Cardiac muscle cell (in vitro differentiated cells and primary cell): Measurements from ENCODE around the gene IQGAP3. TPM values are rescaled to one million over a fixed set of nuclear protein-coding genes. Genes with fewer than 3 reads are reported as not detected.

Experiments
- DNase-seq, 2 donors: peaks; one replicate each; pipeline versions ENCODE4 v3.0.0 to v3.0.0-alpha.2; 2010 to 2017; ENCODE audit warnings: low read depth in 1 of 2, low spot score in 1 of 2
- H3K27ac ChIP-seq: fragments of 200-600 bp; sonication (generic); 2 replicates; pipeline ENCODE4 v1.5.1; 2016
- H3K27me3 ChIP-seq: fragments of 200-600 bp; sonication (generic); 2 replicates; pipeline ENCODE4 v1.6.0; 2016; ENCODE audit warnings: control low read depth
- H3K36me3 ChIP-seq: fragments of 200-600 bp; sonication (generic); 2 replicates; pipeline ENCODE4 v1.5.1; 2016; ENCODE audit warnings: control low read depth
- H3K4me1 ChIP-seq: fragments of 200-600 bp; sonication (generic); 2 replicates; pipeline ENCODE4 v1.8.1; 2017; ENCODE audit warnings: low read depth, mild to moderate bottlenecking, mixed run types
- H3K4me3 ChIP-seq: fragments of 200-600 bp; sonication (generic); 2 replicates; pipeline ENCODE4 v1.5.1; 2016; ENCODE audit warnings: mild to moderate bottlenecking
- H3K9me3 ChIP-seq: fragments of 200-600 bp; sonication (generic); 2 replicates; pipeline ENCODE4 v1.5.1; 2017; ENCODE audit warnings: low read depth, mild to moderate bottlenecking, control low read depth
- polyA plus RNA-seq: library from polyadenylated mRNA; unstranded; fragments of >200 nt; fragmentation: Nextera tagmentation; extraction: Ambion mirVana; gene quantifications from 2 replicates; pipeline ENCODE4 v1.2.1, GENCODE V29; 2016
- total RNA-seq: library from RNA; depleted of rRNA; stranded (reverse); fragments of >200 nt; gene quantifications from 2 replicates; pipeline ENCODE4 v1.2.3, GENCODE V29; 2016
- TF ChIP-seq, protein P1 (sequence below): IDR thresholded peaks from 2 replicates; pipeline ENCODE4 v1.5.1; 2012; ENCODE audit warnings: low read depth, mild to moderate bottlenecking, low read length

IQGAP3 gene
- total and polyA plus RNA-seq, 2 experiments from 2014 or later = 0.95 to 31.8 TPM

- Histone ChIP-seq H3K4me3 (no peak overlapping the region), H3K36me3 (no peaks in the 10 kb centered on the region), H3K27ac (no peak overlapping the region), H3K4me1 (peaks cover 8% of the 10 kb centered on the region), H3K27me3 (no peaks in the 10 kb centered on the region), H3K9me3 (no peaks in the 10 kb centered on the region)
- no peak for DNase-seq
- TF ChIP-seq, protein P1, sequence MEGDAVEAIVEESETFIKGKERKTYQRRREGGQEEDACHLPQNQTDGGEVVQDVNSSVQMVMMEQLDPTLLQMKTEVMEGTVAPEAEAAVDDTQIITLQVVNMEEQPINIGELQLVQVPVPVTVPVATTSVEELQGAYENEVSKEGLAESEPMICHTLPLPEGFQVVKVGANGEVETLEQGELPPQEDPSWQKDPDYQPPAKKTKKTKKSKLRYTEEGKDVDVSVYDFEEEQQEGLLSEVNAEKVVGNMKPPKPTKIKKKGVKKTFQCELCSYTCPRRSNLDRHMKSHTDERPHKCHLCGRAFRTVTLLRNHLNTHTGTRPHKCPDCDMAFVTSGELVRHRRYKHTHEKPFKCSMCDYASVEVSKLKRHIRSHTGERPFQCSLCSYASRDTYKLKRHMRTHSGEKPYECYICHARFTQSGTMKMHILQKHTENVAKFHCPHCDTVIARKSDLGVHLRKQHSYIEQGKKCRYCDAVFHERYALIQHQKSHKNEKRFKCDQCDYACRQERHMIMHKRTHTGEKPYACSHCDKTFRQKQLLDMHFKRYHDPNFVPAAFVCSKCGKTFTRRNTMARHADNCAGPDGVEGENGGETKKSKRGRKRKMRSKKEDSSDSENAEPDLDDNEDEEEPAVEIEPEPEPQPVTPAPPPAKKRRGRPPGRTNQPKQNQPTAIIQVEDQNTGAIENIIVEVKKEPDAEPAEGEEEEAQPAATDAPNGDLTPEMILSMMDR = no peak
Observed at GRCh38 chr1:156550346-156550745, 22.0 kb downstream of the IQGAP3 start.

DNA sequence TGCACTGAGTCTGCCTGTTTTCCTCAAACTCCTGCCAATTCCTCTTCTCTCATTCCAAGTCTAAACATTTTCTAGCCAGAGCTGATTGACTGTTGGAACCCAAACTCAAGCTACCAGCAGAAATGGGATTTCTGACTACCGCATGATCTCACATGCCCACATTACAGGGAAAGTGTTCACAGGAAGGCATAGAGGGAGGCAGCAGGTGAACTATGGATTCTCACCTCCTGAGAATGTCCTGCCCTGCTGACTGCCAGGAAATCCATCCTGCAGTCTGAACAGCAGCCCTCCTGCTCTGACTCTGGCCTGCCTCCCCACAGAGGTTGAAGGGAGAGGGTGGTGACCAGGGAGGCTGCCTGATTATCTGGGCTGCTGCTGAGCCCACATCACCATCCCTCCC is 22.5 kb downstream of the IQGAP3 start:
- Histone ChIP-seq H3K27me3 (no peaks in the 10 kb centered on the region), H3K4me1 (peaks cover 8% of the 10 kb centered on the region), H3K36me3 (no peaks in the 10 kb centered on the region), H3K27ac (no peak overlapping the region), H3K9me3 (no peaks in the 10 kb centered on the region), H3K4me3 (no peak overlapping the region)
- no peak for DNase-seq
- TF ChIP-seq, protein P1 = no peak

GRCh38 chr1:156549390-156549789 is 23.0 kb downstream of the IQGAP3 start:
- H3K27me3 ChIP-seq = no peaks in the 10 kb centered on the region
- no peaks in the 10 kb centered on the region for H3K9me3 ChIP-seq
- peak in 1 of 2 donors; percentile 37 for DNase-seq
- TF ChIP-seq, protein P1 = no peak
- no peaks in the 10 kb centered on the region for H3K36me3 ChIP-seq
- H3K4me1 ChIP-seq = peaks cover 8% of the 10 kb centered on the region
- no peak overlapping the region for H3K27ac ChIP-seq
- H3K4me3 ChIP-seq = no peak overlapping the region

DNA sequence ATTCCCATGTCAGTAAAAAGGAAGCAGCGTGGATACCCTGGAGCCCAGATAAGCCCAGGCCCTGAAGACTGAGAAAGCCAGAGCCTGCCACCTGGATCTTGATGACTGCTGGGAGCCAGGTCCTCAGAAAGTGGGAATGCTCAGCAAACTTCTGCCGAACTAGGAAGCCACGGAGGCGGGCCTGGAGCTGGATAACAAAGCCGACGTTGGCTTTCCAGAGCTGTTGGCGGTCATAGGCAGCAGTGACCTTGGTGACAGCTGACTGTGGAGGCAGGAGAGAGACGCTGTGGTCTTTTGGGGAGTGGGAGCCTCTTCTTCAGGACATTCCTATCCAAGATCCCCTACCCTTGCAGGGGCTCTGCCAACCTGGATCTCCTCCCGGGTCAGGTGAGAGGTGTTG is 24.4 kb downstream of the IQGAP3 start:
- Histone ChIP-seq H3K27ac (no peak overlapping the region), H3K36me3 (no peaks in the 10 kb centered on the region), H3K4me3 (no peak overlapping the region), H3K4me1 (peaks cover 13% of the 10 kb centered on the region), H3K27me3 (no peaks in the 10 kb centered on the region), H3K9me3 (no peaks in the 10 kb centered on the region)
- TF ChIP-seq, protein P1 = no peak
- DNase-seq = peak in 1 of 2 donors; percentile 5

- DNase-seq = no peak
- H3K9me3 ChIP-seq = no peaks in the 10 kb centered on the region
- TF ChIP-seq, protein P1 = no peak
- H3K27ac ChIP-seq = no peak overlapping the region
- peaks cover 13% of the 10 kb centered on the region for H3K4me1 ChIP-seq
- H3K27me3 ChIP-seq = no peaks in the 10 kb centered on the region
- H3K36me3 ChIP-seq = no peaks in the 10 kb centered on the region
- no peak overlapping the region for H3K4me3 ChIP-seq
Observed at GRCh38 chr1:156547434-156547833, 24.9 kb downstream of the IQGAP3 start.

GRCh38 chr1:156546267-156546666 is 26.1 kb downstream of the IQGAP3 start:
- Histone ChIP-seq H3K27ac (no peak overlapping the region), H3K9me3 (no peaks in the 10 kb centered on the region), H3K4me1 (peaks cover 13% of the 10 kb centered on the region), H3K27me3 (no peaks in the 10 kb centered on the region), H3K36me3 (no peaks in the 10 kb centered on the region), H3K4me3 (no peak overlapping the region)
- no peak for DNase-seq
- TF ChIP-seq, protein P1 = no peak
